NK-92 treated with Interleukin-12 subunit alpha and Interleukin-12 subunit beta, amount 100 ng/mL, for 24 hours (cell line): ENCODE results near the gene SLC35E3.
A peak's percentile ranks its signal among the peaks of the same experiment; 100 is the strongest.

Experiments used
- DNase-seq: peaks from one replicate; lab custom pipeline; 2025; lab: John Stamatoyannopoulos, UW

The SLC35E3 gene

GRCh38 chr12:68745904-68746571 lies at the start of gene SLC35E3:
TSS of gene SLC35E3 (plus strand) at chr12:68746176. CDS start at chr12:68746378, 202 bp downstream.
- DNase-seq: peak; percentile 84

- DNase-seq: no peak
These were observed 46.5 kb upstream of the SLC35E3 start for GRCh38 chr12:68699486-68699885.

- no peak for DNase-seq
These were observed 18.2 kb upstream of the SLC35E3 start for GRCh38 chr12:68727776-68728175.

- DNase-seq: no peak
These were observed 12.3 kb upstream of the SLC35E3 start for GRCh38 chr12:68733661-68734071.

GRCh38 chr12:68739891-68740290 lies 6.1 kb upstream of the SLC35E3 start:
- DNase-seq: no peak

GRCh38 chr12:68743356-68743755 lies 2.6 kb upstream of the SLC35E3 start:
- no peak for DNase-seq

- no peak for DNase-seq
These were observed 536 bp upstream of the SLC35E3 start for GRCh38 chr12:68745376-68745903.

GRCh38 chr12:68746572-68747180 lies 700 bp downstream of the SLC35E3 start:
- no peak for DNase-seq

- no peak for DNase-seq
These were observed 3.5 kb downstream of the SLC35E3 start for GRCh38 chr12:68749443-68749842.

GRCh38 chr12:68749861-68750260 lies 3.9 kb downstream of the SLC35E3 start:
- DNase-seq: no peak

- no peak for DNase-seq
These were observed 4.5 kb downstream of the SLC35E3 start for GRCh38 chr12:68750506-68750905.

GRCh38 chr12:68755536-68756243 lies 9.7 kb downstream of the SLC35E3 start:
- no peak for DNase-seq

GRCh38 chr12:68759852-68760251 lies 13.9 kb downstream of the SLC35E3 start:
- DNase-seq: no peak

GRCh38 chr12:68760806-68761441 lies 14.9 kb downstream of the SLC35E3 start:
- no peak for DNase-seq

- no peak for DNase-seq
These were observed 15.5 kb downstream of the SLC35E3 start for GRCh38 chr12:68761442-68761812.

- DNase-seq: no peak
These were observed 16.1 kb downstream of the SLC35E3 start for GRCh38 chr12:68761901-68762630.

GRCh38 chr12:68762691-68763090 lies 16.7 kb downstream of the SLC35E3 start:
- no peak for DNase-seq

GRCh38 chr12:68765696-68766095 lies 19.7 kb downstream of the SLC35E3 start:
- DNase-seq: no peak

GRCh38 chr12:68766646-68767045 lies 20.7 kb downstream of the SLC35E3 start:
- no peak for DNase-seq

- no peak for DNase-seq
These were observed 21.2 kb downstream of the SLC35E3 start for GRCh38 chr12:68767191-68767590.

GRCh38 chr12:68768431-68768939 lies 22.5 kb downstream of the SLC35E3 start:
- DNase-seq: no peak

- DNase-seq: no peak
These were observed 24.0 kb downstream of the SLC35E3 start for GRCh38 chr12:68769941-68770340.
